DOHH2 (cell line): ENCODE results near the gene SCLY.
"Not testable (repeated sequence)": the region's sequence is repeated elsewhere in the genome, so short reads cannot be mapped to it uniquely, and the experiment has no call there.

ENCODE experiments used
- H3F3A ChIP-seq: fragments of 200-600 bp; sonication (generic), shearing (Covaris generic); 2 replicates; pipeline ENCODE4 v1.6.0; 2016; ENCODE audit warnings: antibody characterized with exemption, mild to moderate bottlenecking; ENCODE audit not compliant: control insufficient read depth, insufficient read depth
- H3K27ac ChIP-seq: fragments of 200-600 bp; sonication (generic); 2 replicates; pipeline ENCODE4 v1.5.1; 2014; ENCODE audit warnings: low read depth, mild to moderate bottlenecking, low read length, moderate library complexity
- H3K27me3 ChIP-seq: fragments of 200-600 bp; sonication (generic); 2 replicates; pipeline ENCODE4 v1.6.1; 2014; ENCODE audit warnings: mild to moderate bottlenecking, low read length, mixed read lengths; ENCODE audit not compliant: control insufficient read depth
- H3K36me3 ChIP-seq: fragments of 200-600 bp; sonication (generic); 2 replicates; pipeline ENCODE4 v1.6.1; 2014; ENCODE audit warnings: mild to moderate bottlenecking, low read length, moderate library complexity, mixed read lengths; ENCODE audit not compliant: control insufficient read depth
- H3K4me1 ChIP-seq: fragments of 200-600 bp; sonication (generic); 2 replicates; pipeline ENCODE4 v1.6.1; 2014; ENCODE audit warnings: mild to moderate bottlenecking, low read length, mixed read lengths; ENCODE audit not compliant: control insufficient read depth
- H3K4me2 ChIP-seq: fragments of 200-600 bp; sonication (generic); 2 replicates; pipeline ENCODE4 v1.6.0; 2014; ENCODE audit warnings: mild to moderate bottlenecking, low read length, moderate library complexity
- H3K4me3 ChIP-seq: fragments of 200-600 bp; sonication (generic); 2 replicates; pipeline ENCODE4 v1.5.1; 2014; ENCODE audit warnings: mild to moderate bottlenecking, low read length, mixed read lengths
- H3K79me2 ChIP-seq: fragments of 200-600 bp; sonication (generic); 2 replicates; pipeline ENCODE4 v1.6.1; 2014; ENCODE audit warnings: mild to moderate bottlenecking, low read length, mixed read lengths; ENCODE audit not compliant: control insufficient read depth
- H3K9me2 ChIP-seq: fragments of 200-600 bp; sonication (generic); replicated peaks from 2 replicates; pipeline ENCODE4 v1.6.1; 2014; ENCODE audit warnings: mild to moderate bottlenecking, low read length, mixed read lengths; ENCODE audit not compliant: control insufficient read depth
- H3K9me3 ChIP-seq: fragments of 200-600 bp; sonication (generic); 2 replicates; pipeline ENCODE4 v1.6.1; 2014; ENCODE audit warnings: antibody characterized with exemption, low read length, mixed read lengths; ENCODE audit not compliant: control insufficient read depth, insufficient read depth
- H4K20me1 ChIP-seq: fragments of 200-600 bp; sonication (generic); 2 replicates; pipeline ENCODE4 v1.6.0; 2014; ENCODE audit warnings: low read depth, mild to moderate bottlenecking, antibody characterized with exemption, low read length, moderate library complexity; ENCODE audit not compliant: control insufficient read depth, insufficient read depth
- CTCF ChIP-seq: fragments of 200-600 bp; sonication (generic); IDR thresholded peaks from one replicate; pipeline ENCODE4 v1.5.1; 2014; ENCODE audit warnings: antibody characterized with exemption, mild to moderate bottlenecking, low read depth, low read length; ENCODE audit not compliant: poor library complexity, severe bottlenecking
- EZH2phosphoT487 ChIP-seq: fragments of 200-600 bp; sonication (generic); IDR thresholded peaks from 2 replicates; pipeline ENCODE4 v1.6.1; 2017; ENCODE audit warnings: borderline replicate concordance, mild to moderate bottlenecking, antibody characterized with exemption, low read length, moderate library complexity, mixed read lengths

Gene SCLY

GRCh38 chr2:238114851-238115660 lies 54.3 kb downstream of the SCLY start:
- Histone ChIP-seq H3K4me1 (peaks cover 4% of the 10 kb centered on the region; the same call in 1 of the 2 replicates), H3K4me2 (no peak overlapping the region), H4K20me1 (no peaks in the 10 kb centered on the region), H3K4me3 (no peak overlapping the region), H3K27ac (no peak overlapping the region), H3K27me3 (peaks cover 20% of the 10 kb centered on the region), H3K9me2 (no peaks in the 10 kb centered on the region), H3K36me3 (no peaks in the 10 kb centered on the region), H3K79me2 (no peaks in the 10 kb centered on the region), H3F3A (0 out of 2 replicates have a peak, but pooled peaks cover 3% of the 10 kb centered on the region), H3K9me3 (0 out of 2 replicates have a peak, but pooled peaks cover 5% of the 10 kb centered on the region)
- TF ChIP-seq CTCF (no peak), EZH2phosphoT487 (no peak)

DNA sequence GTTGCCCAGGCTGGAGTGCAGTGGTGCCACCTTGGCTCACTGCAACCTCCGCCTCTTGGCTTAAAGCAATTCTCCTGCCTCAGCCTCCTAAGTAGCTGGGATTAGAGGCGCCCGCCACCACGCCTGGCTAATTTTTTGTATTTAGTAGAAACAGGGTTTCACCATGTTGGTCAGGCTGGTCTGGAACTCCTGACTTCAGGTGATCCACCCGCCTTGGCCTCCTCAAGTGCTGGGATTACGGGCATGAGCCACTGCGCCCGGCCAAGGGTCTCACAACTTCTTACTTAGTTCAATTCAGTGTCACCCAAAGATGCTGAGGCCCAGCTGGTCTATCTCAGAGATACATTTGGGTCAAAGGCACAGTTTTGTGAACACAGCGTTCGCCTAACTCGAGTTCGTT lies 54.9 kb downstream of the SCLY start:
- H3F3A ChIP-seq, H3K9me3 ChIP-seq, H3K4me3 ChIP-seq, H4K20me1 ChIP-seq, H3K27ac ChIP-seq, H3K4me2 ChIP-seq, H3K79me2 ChIP-seq, H3K4me1 ChIP-seq, H3K9me2 ChIP-seq, H3K36me3 ChIP-seq: not testable (repeated sequence)
- peaks cover 22% of the 10 kb centered on the region for H3K27me3 ChIP-seq

DNA sequence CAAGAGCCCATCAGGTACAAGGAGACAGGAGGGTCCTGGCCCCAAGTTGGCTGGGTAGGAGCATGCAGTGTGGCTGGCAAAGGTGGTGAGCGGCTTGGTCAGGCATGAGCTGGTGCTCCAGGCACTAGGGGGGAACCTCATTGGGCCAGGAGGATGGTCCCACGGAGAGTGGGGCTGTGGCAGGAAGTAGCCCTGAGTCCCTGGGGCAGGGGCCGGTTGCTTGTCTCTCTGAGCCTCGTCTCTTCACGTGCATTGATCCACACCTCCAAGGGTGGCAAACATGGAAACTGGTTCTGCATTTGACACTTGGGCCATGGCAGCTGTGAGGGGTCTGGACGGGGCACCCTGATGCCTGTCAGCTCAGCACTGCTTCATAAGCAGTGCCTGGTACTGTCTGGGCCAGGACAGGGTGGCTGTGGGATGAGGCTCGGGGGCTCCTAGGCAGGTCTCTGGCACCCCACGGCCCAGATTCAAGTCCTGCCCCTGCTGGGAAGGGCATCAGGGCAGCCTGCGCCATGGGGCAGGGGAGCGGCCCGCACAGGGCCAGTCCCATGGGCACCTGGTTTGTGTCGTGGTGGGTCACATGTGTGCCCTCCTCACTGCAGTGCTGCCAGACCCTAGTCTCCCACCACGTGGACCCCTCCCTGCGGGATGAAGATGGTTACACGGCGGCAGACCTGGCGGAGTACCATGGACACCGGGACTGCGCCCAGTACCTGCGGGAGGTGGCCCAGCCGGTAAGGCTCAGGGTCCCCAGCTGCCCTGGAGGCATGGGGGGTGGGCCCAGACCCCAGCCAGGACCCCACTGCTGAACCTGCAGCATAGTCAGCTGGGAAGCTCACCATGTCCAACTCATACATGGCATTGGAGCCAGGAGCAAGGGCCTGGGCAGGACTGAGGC lies 55.7 kb downstream of the SCLY start:
- Histone ChIP-seq H3K27ac (no peak overlapping the region), H3K36me3 (no peaks in the 10 kb centered on the region), H3K9me2 (no peaks in the 10 kb centered on the region), H4K20me1 (no peaks in the 10 kb centered on the region), H3K4me1 (peaks cover 4% of the 10 kb centered on the region; the same call in 1 of the 2 replicates), H3F3A (0 out of 2 replicates have a peak, but pooled peaks cover 3% of the 10 kb centered on the region), H3K9me3 (0 out of 2 replicates have a peak, but pooled peaks cover 5% of the 10 kb centered on the region), H3K4me3 (no peak overlapping the region), H3K79me2 (no peaks in the 10 kb centered on the region), H3K27me3 (peaks cover 22% of the 10 kb centered on the region), H3K4me2 (no peak overlapping the region)
- TF ChIP-seq CTCF, result no peak
- no peak for TF ChIP-seq EZH2phosphoT487
